ENCODE measurements around the gene IL22RA1. TPM values are rescaled to one million over a fixed set of nuclear protein-coding genes. Genes with fewer than 3 reads are reported as not detected.

The IL22RA1 gene
- total and polyA plus RNA-seq, 10 of the 15 experiments (the other 5 are each of a cell fraction or from before 2014, with no cell fraction given) = not detected

DNA sequence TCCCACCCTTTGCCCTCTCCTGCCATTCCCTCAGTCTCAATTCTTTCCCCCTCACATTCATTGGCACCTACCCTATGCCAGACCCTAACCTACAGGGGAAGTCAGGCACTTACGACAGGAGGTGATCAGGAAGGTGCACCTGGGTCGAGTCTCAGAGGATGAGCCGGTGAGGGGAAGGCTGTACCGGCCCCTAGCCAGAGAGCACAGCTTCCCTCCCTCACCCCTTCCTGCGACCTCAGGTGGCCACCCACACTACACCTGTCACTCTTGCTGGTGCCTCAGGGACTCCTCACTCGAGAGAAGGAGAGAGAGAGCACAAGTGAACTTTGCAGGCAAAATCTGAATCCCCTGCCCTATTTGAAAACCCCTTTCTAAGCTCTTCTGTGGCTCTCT is 29.3 kb downstream of the IL22RA1 start:
- H3K9me3 ChIP-seq (replicated peaks; ENCODE audit: control insufficient read depth, insufficient read depth, low read length) = no peaks in the 10 kb centered on the region
- H3K4me1 ChIP-seq (ENCODE audit: control insufficient read depth, insufficient read depth, low read length) = no peaks in the 10 kb centered on the region
- H4K20me1 ChIP-seq (ENCODE audit: control insufficient read depth, insufficient read depth) = no peaks in the 10 kb centered on the region
- POLR2A ChIA-PET = no interaction called here
- no peak overlapping the region for H2AFZ ChIP-seq (ENCODE audit: control insufficient read depth, low read depth, low read length)
- intact Hi-C loops (cut with micrococcal nuclease; ENCODE audit: unreplicated experiment) = no loop called here
- ATAC-seq (no peak), DNase-seq (ENCODE audit: low read depth, low spot score) (no peak), FAIRE-seq (no peak)
- RAD21 ChIA-PET (ENCODE audit: unreplicated experiment) = no interaction called here
- TF ChIP-seq PAX5 (IDR thresholded peaks at IDR 0.05; ENCODE audit: borderline replicate concordance, low read depth, low read length) (no peak), HDGF (IDR thresholded peaks at IDR 0.05) (no peak), RCOR1 (conservative IDR thresholded peaks at IDR 0.05; ENCODE audit: low read depth, low read length) (no peak), SP1 (IDR thresholded peaks at IDR 0.05; ENCODE audit: low read depth, low read length) (no peak), ZNF622 (IDR thresholded peaks at IDR 0.05) (no peak), ATF7 (IDR thresholded peaks at IDR 0.05; ENCODE audit: low read depth) (no peak), MXI1 (IDR thresholded peaks at IDR 0.05; ENCODE audit: low read depth, low read length) (no peak), RFX5 (IDR thresholded peaks at IDR 0.05; ENCODE audit: low read depth, low read length) (no peak), NR2C2 (IDR thresholded peaks at IDR 0.05; ENCODE audit: borderline replicate concordance, control insufficient read depth, insufficient read length, low read depth) (no peak), RB1 (IDR thresholded peaks at IDR 0.05; ENCODE audit: borderline replicate concordance) (no peak)
- TF ChIP-seq, protein P1, sequence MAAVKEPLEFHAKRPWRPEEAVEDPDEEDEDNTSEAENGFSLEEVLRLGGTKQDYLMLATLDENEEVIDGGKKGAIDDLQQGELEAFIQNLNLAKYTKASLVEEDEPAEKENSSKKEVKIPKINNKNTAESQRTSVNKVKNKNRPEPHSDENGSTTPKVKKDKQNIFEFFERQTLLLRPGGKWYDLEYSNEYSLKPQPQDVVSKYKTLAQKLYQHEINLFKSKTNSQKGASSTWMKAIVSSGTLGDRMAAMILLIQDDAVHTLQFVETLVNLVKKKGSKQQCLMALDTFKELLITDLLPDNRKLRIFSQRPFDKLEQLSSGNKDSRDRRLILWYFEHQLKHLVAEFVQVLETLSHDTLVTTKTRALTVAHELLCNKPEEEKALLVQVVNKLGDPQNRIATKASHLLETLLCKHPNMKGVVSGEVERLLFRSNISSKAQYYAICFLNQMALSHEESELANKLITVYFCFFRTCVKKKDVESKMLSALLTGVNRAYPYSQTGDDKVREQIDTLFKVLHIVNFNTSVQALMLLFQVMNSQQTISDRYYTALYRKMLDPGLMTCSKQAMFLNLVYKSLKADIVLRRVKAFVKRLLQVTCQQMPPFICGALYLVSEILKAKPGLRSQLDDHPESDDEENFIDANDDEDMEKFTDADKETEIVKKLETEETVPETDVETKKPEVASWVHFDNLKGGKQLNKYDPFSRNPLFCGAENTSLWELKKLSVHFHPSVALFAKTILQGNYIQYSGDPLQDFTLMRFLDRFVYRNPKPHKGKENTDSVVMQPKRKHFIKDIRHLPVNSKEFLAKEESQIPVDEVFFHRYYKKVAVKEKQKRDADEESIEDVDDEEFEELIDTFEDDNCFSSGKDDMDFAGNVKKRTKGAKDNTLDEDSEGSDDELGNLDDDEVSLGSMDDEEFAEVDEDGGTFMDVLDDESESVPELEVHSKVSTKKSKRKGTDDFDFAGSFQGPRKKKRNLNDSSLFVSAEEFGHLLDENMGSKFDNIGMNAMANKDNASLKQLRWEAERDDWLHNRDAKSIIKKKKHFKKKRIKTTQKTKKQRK (IDR thresholded peaks at IDR 0.05; ENCODE audit: low read depth, low read length) = no peak
- TF ChIP-seq, protein P2, sequence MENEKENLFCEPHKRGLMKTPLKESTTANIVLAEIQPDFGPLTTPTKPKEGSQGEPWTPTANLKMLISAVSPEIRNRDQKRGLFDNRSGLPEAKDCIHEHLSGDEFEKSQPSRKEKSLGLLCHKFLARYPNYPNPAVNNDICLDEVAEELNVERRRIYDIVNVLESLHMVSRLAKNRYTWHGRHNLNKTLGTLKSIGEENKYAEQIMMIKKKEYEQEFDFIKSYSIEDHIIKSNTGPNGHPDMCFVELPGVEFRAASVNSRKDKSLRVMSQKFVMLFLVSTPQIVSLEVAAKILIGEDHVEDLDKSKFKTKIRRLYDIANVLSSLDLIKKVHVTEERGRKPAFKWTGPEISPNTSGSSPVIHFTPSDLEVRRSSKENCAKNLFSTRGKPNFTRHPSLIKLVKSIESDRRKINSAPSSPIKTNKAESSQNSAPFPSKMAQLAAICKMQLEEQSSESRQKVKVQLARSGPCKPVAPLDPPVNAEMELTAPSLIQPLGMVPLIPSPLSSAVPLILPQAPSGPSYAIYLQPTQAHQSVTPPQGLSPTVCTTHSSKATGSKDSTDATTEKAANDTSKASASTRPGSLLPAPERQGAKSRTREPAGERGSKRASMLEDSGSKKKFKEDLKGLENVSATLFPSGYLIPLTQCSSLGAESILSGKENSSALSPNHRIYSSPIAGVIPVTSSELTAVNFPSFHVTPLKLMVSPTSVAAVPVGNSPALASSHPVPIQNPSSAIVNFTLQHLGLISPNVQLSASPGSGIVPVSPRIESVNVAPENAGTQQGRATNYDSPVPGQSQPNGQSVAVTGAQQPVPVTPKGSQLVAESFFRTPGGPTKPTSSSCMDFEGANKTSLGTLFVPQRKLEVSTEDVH (IDR thresholded peaks at IDR 0.05; ENCODE audit: low read depth, partially characterized antibody) = no peak
- TF ChIP-seq, protein P3, sequence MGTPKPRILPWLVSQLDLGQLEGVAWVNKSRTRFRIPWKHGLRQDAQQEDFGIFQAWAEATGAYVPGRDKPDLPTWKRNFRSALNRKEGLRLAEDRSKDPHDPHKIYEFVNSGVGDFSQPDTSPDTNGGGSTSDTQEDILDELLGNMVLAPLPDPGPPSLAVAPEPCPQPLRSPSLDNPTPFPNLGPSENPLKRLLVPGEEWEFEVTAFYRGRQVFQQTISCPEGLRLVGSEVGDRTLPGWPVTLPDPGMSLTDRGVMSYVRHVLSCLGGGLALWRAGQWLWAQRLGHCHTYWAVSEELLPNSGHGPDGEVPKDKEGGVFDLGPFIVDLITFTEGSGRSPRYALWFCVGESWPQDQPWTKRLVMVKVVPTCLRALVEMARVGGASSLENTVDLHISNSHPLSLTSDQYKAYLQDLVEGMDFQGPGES (IDR thresholded peaks at IDR 0.05) = no peak
- TF ChIP-seq, protein P4, sequence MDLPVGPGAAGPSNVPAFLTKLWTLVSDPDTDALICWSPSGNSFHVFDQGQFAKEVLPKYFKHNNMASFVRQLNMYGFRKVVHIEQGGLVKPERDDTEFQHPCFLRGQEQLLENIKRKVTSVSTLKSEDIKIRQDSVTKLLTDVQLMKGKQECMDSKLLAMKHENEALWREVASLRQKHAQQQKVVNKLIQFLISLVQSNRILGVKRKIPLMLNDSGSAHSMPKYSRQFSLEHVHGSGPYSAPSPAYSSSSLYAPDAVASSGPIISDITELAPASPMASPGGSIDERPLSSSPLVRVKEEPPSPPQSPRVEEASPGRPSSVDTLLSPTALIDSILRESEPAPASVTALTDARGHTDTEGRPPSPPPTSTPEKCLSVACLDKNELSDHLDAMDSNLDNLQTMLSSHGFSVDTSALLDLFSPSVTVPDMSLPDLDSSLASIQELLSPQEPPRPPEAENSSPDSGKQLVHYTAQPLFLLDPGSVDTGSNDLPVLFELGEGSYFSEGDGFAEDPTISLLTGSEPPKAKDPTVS (IDR thresholded peaks at IDR 0.05; ENCODE audit: low read depth, low read length) = no peak
- H3K36me3 ChIP-seq (ENCODE audit: control insufficient read depth in 2 of 2, insufficient read depth in 2 of 2, low read length in 1 of 2) = no peaks in the 10 kb centered on the region
- no peak overlapping the region for H3K4me3 ChIP-seq
- SMC1A ChIA-PET (ENCODE audit: uncharacterized antibody, unreplicated experiment) = interaction anchor here (0.6 kb wide), 1 partner anchor 149 kb away, joined by 3 read pairs; no protein-coding TSS in a partner anchor
- no peak overlapping the region for H3K27ac ChIP-seq (ENCODE audit: control insufficient read depth, insufficient read depth)
- H3K9ac ChIP-seq (ENCODE audit: control insufficient read depth, insufficient read depth, low read length) = no peak overlapping the region
- no peaks in the 10 kb centered on the region; a peak in 3 of 4 replicates for H3K27me3 ChIP-seq (replicated peaks in 1 of 2; ENCODE audit: control insufficient read depth in 2 of 2, insufficient read depth in 2 of 2, low read length in 1 of 2)
- 24% methylated on average over 6 of the region's 6 CpGs for WGBS (ENCODE audit: insufficient coverage, insufficient replicate concordance, low lambda C conversion rate, missing lambda C conversion rate)
- no peak overlapping the region for H3K4me2 ChIP-seq (ENCODE audit: control insufficient read depth, insufficient read depth)
- in situ Hi-C loops (cut with MboI) = no loop called here
- no TSS peak for BruUV-seq (replicated peaks)
- no peaks in the 10 kb centered on the region for H3K79me2 ChIP-seq (ENCODE audit: control insufficient read depth, insufficient read depth, low read length)
- CTCF ChIA-PET = no interaction called here
